Breast epithelium (tissue), 4 donors: ENCODE results near the gene FGGY. TPM values are rescaled to one million over a fixed set of nuclear protein-coding genes. Genes with fewer than 3 reads are reported as not detected.

Source experiments
- DNase-seq, 2 donors: peaks; one replicate each; pipeline ENCODE4 v3.0.0-alpha.2; 2019; ENCODE audit warnings: low spot score in 2 of 2
- H3K27ac ChIP-seq, 2 donors: fragments of 200-600 bp; sonication (generic) in 1 of 2; one replicate each; pipeline ENCODE4 v1.5.1; 2016 to 2019; ENCODE audit warnings: mild to moderate bottlenecking in 1 of 2
- H3K27me3 ChIP-seq, 2 donors: fragments of 200-600 bp; sonication (generic) in 1 of 2; one replicate each; pipeline versions ENCODE4 v1.5.1 to v1.6.0; 2017 to 2019; ENCODE audit warnings: control low read depth in 1 of 2, mild to moderate bottlenecking in 1 of 2
- H3K36me3 ChIP-seq: fragments of 200-600 bp; one replicate; pipeline ENCODE4 v1.5.1; 2019
- H3K4me1 ChIP-seq, 2 donors: fragments of 200-600 bp; sonication (generic); one replicate each; pipeline ENCODE4 v1.5.1; 2016 to 2019; ENCODE audit warnings: control low read depth in 1 of 2
- H3K4me3 ChIP-seq, 3 donors: fragments of 200-600 bp; sonication (generic); 1 replicate in 2 of 3; 2 replicates in 1 of 3; pipeline ENCODE4 v1.5.1; 2016 to 2019; ENCODE audit warnings: mild to moderate bottlenecking in 3 of 3, moderate library complexity in 2 of 3
- H3K9me3 ChIP-seq, 2 donors: fragments of 200-600 bp; sonication (generic) in 1 of 2; one replicate each; pipeline ENCODE4 v1.5.1; 2016 to 2019; ENCODE audit warnings: control low read depth in 1 of 2
- CTCF ChIP-seq, 3 donors: fragments of 450-650 bp; IDR thresholded peaks; one replicate each; pipeline ENCODE4 v1.5.1; 2016 to 2017; ENCODE audit warnings: antibody characterized with exemption in 3 of 3, mild to moderate bottlenecking in 3 of 3, moderate library complexity in 3 of 3
- POLR2A ChIP-seq: fragments of 450-650 bp; IDR thresholded peaks from one replicate; pipeline ENCODE4 v1.6.1; 2016; ENCODE audit warnings: antibody characterized with exemption, mild to moderate bottlenecking, moderate library complexity
- POLR2AphosphoS5 ChIP-seq, 3 donors: sonication (generic); formaldehyde crosslinking; IDR thresholded peaks; one replicate each; pipeline ENCODE4 v1.6.1; 2017; ENCODE audit warnings: antibody characterized with exemption in 3 of 3
- intact Hi-C: fragments of 100-400 bp; cut with DNase I; formaldehyde crosslinking; loops from one replicate; pipeline ENCODE4 v1.15.1; 2023; ENCODE audit warnings: low total_unique reads
- total RNA-seq, 3 donors: library from RNA; depleted of rRNA; stranded (reverse); fragments of >200 nt; gene quantifications; one replicate each; pipeline ENCODE4 v1.1.0, GENCODE V29; 2016

The FGGY gene
- total RNA-seq, 3 donors from 2014 or later = 16.2 to 50.3 (median 29.2) TPM

GRCh38 chr1:59779949-59780348 is 483.1 kb downstream of the FGGY start:
- no peaks in the 10 kb centered on the region for H3K4me1 ChIP-seq
- no peaks in the 10 kb centered on the region for H3K9me3 ChIP-seq
- TF ChIP-seq POLR2AphosphoS5 (IDR thresholded peaks at IDR 0.05) = no peak
- no peak for TF ChIP-seq CTCF (IDR thresholded peaks at IDR 0.05)
- no peak for TF ChIP-seq POLR2A
- intact Hi-C loops = no loop called here
- H3K36me3 ChIP-seq = no peaks in the 10 kb centered on the region
- DNase-seq = no peak
- no peaks in the 10 kb centered on the region for H3K27me3 ChIP-seq
- no peak overlapping the region for H3K4me3 ChIP-seq
- H3K27ac ChIP-seq = no peak overlapping the region

GRCh38 chr1:59788825-59789224 is 491.9 kb downstream of the FGGY start:
- DNase-seq = no peak
- no peaks in the 10 kb centered on the region for H3K27me3 ChIP-seq
- TF ChIP-seq POLR2A (no peak), CTCF (IDR thresholded peaks at IDR 0.05) (no peak), POLR2AphosphoS5 (IDR thresholded peaks at IDR 0.05) (no peak)
- no peak overlapping the region for H3K4me3 ChIP-seq
- intact Hi-C loops = no loop called here
- no peaks in the 10 kb centered on the region for H3K36me3 ChIP-seq
- no peak overlapping the region for H3K27ac ChIP-seq
- no peaks in the 10 kb centered on the region for H3K9me3 ChIP-seq
- H3K4me1 ChIP-seq = no peaks in the 10 kb centered on the region

- H3K4me3 ChIP-seq = no peak overlapping the region
- H3K27ac ChIP-seq = no peak overlapping the region
- no peaks in the 10 kb centered on the region for H3K27me3 ChIP-seq
- intact Hi-C loops = no loop called here
- DNase-seq = no peak
- no peaks in the 10 kb centered on the region for H3K36me3 ChIP-seq
- TF ChIP-seq POLR2A (no peak), POLR2AphosphoS5 (IDR thresholded peaks at IDR 0.05) (no peak), CTCF (IDR thresholded peaks at IDR 0.05) (no peak)
- H3K9me3 ChIP-seq = peaks cover 0 to 6% of the 10 kb centered on the region in 2 donors
- no peaks in the 10 kb centered on the region for H3K4me1 ChIP-seq
Measured at GRCh38 chr1:59798600-59798999, 501.7 kb downstream of the FGGY start.

GRCh38 chr1:59803458-59804038 is 506.7 kb downstream of the FGGY start:
- Histone ChIP-seq H3K9me3 (no peaks in the 10 kb centered on the region), H3K36me3 (no peaks in the 10 kb centered on the region), H3K27me3 (no peaks in the 10 kb centered on the region), H3K27ac (peak overlapping the region in 1 of 2 donors; percentile 2), H3K4me3 (no peak overlapping the region), H3K4me1 (no peaks in the 10 kb centered on the region)
- TF ChIP-seq POLR2A (no peak), POLR2AphosphoS5 (IDR thresholded peaks at IDR 0.05) (no peak), CTCF (IDR thresholded peaks at IDR 0.05) (no peak)
- intact Hi-C loops = no loop called here
- no peak for DNase-seq

- TF ChIP-seq POLR2A = no peak
- TF ChIP-seq POLR2AphosphoS5 (IDR thresholded peaks at IDR 0.05) = no peak
- no peak for TF ChIP-seq CTCF (IDR thresholded peaks at IDR 0.05)
- H3K27me3 ChIP-seq = no peaks in the 10 kb centered on the region
- H3K9me3 ChIP-seq = no peaks in the 10 kb centered on the region
- H3K4me3 ChIP-seq = no peak overlapping the region
- no peaks in the 10 kb centered on the region for H3K4me1 ChIP-seq
- H3K36me3 ChIP-seq = no peaks in the 10 kb centered on the region
- DNase-seq = no peak
- H3K27ac ChIP-seq = no peak overlapping the region
- intact Hi-C loops = no loop called here
Measured at GRCh38 chr1:59804301-59804700, 507.4 kb downstream of the FGGY start.
